K562 (cell line): ENCODE results near the gene TMEM143. TPM values are rescaled to one million over a fixed set of nuclear protein-coding genes. Genes with fewer than 3 reads are reported as not detected.
A peak's percentile ranks its signal among the peaks of the same experiment; 100 is the strongest.

Experiments used
- FOXK1 ChIP-seq: sonication (generic); formaldehyde crosslinking; IDR thresholded peaks from 2 replicates; pipeline ENCODE4 v1.8.0; 2022; ENCODE audit warnings: missing genetic modification reagents, mild to moderate bottlenecking, borderline replicate concordance
- MTF1 ChIP-seq: fragments of 250-450 bp; sonication (Bioruptor Pico); IDR thresholded peaks from 2 replicates; pipeline ENCODE4 v1.9.0; 2021; ENCODE audit warnings: moderate library complexity, mild to moderate bottlenecking, inconsistent platforms, borderline replicate concordance
- TEAD1 ChIP-seq, 2 experiments: fragments of 450-650 bp in 1 of 2; sonication (generic) in 1 of 2; formaldehyde crosslinking; IDR thresholded peaks; 2 replicates each; pipeline versions ENCODE4 v1.4.0 to v1.8.0; 2020 to 2022; ENCODE audit warnings: mild to moderate bottlenecking in 2 of 2, missing genetic modification reagents in 1 of 2
- ZNF561 ChIP-seq: fragments of 450-650 bp; formaldehyde crosslinking; conservative IDR thresholded peaks from 2 replicates; pipeline ENCODE4 v1.4.0; 2020; ENCODE audit warnings: mild to moderate bottlenecking, moderate library complexity
- polyA plus RNA-seq, 8 experiments: library from polyadenylated mRNA; depleted of rRNA in 4 of 8; stranded (reverse) in 5 of 8; unstranded in 3 of 8; fragments of >200 nt; fragmentation: Nextera tagmentation in 2 of 8; fragmentation: Illumina TruSeq in 1 of 8; extraction: Ambion mirVana in 2 of 8; extraction: Trizol in 1 of 8; gene quantifications; 2 replicates each; pipeline versions ENCODE4 v1.2.1 to v1.2.3, GENCODE V29; 2011 to 2014; ENCODE audit warnings: inconsistent platforms in 1 of 8, missing spikeins in 1 of 8
- total RNA-seq, 7 experiments: library from RNA; depleted of rRNA in 6 of 7; stranded (reverse); fragments of >200 nt in 6 of 7; fragmentation: Illumina TruSeq in 2 of 7; extraction: Trizol in 2 of 7; gene quantifications; 2 replicates each; pipeline versions ENCODE4 v1.2.1 to v1.2.3, GENCODE V29; 2011 to 2021; ENCODE audit warnings: low replicate concordance in 1 of 7
- TF ChIP-seq, protein P1 (sequence below), 2 experiments: fragments of 450-650 bp in 1 of 2; sonication (generic) in 1 of 2; formaldehyde crosslinking in 1 of 2; IDR thresholded peaks; 2 replicates each; pipeline versions ENCODE4 v1.7.1 to v1.9.0; 2016 to 2022; ENCODE audit warnings: inconsistent platforms in 1 of 2, mild to moderate bottlenecking in 1 of 2, missing genetic modification reagents in 1 of 2
- TF ChIP-seq, protein P2 (sequence below): fragments of 250-450 bp; sonication (Bioruptor Pico); IDR thresholded peaks from 2 replicates; pipeline ENCODE4 v1.5.0; 2021; ENCODE audit warnings: mild to moderate bottlenecking, borderline replicate concordance
- TF ChIP-seq, protein P3 (sequence below): IDR thresholded peaks from 3 replicates; pipeline ENCODE4 v1.6.1; 2011; ENCODE audit warnings: borderline replicate concordance, mild to moderate bottlenecking, moderate library complexity; ENCODE audit not compliant: insufficient read length; ENCODE audit errors: extremely low read depth
- TF ChIP-seq, protein P4 (sequence below): sonication (generic); formaldehyde crosslinking; IDR thresholded peaks from 2 replicates; pipeline ENCODE4 v1.8.0; 2022; ENCODE audit warnings: missing genetic modification reagents, mild to moderate bottlenecking, borderline replicate concordance

The TMEM143 gene
- total and polyA plus RNA-seq, 9 of the 15 experiments (the other 6 are each of a cell fraction or from before 2014, with no cell fraction given): 0.66 to 8.8 (median 4.3) TPM

DNA sequence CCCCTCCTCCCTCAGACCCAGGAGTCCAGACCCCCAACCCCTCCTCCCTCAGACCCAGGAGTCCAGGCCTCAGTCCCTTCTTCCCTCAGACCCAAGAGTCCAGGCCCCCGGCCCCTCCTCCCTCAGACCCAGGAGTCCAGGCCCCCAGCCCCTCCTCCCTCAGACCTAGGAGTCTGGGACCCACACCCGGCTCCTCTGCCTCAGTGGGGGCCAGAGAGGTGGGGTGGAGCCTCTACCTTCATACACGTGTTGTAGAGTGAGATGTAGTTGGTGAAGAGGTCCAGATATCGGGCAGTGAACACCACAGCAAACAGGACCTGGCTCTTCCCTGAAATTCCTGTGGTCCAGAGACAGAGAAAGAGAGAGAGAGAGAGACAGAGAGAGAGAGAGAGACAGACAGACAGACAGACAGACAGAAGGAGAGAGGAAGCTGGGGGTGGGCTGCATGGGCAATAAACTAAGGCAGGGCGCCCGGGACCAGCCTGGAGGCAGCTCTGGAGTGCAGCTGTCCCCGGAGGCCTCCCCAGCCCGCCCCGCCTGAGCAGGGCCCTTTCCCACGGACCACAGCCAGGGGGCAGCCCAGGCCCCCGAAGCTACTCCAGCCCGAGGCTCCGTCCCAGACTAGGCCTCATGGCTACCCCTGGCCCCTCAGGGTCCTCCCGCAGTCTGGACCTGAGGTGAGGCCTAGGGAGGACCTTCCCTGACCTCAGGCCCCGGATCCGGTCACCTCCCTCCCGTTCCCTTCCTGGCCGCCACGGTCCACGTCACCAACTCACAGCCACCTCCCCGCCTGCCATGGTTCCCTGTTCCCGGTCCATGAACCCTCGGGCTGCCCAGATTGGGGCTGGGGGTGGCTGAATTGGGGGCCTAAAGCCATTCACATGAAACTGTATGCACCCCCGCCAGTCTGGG lies 26.7 kb upstream of the TMEM143 start (continued):
- TF ChIP-seq, protein P1, sequence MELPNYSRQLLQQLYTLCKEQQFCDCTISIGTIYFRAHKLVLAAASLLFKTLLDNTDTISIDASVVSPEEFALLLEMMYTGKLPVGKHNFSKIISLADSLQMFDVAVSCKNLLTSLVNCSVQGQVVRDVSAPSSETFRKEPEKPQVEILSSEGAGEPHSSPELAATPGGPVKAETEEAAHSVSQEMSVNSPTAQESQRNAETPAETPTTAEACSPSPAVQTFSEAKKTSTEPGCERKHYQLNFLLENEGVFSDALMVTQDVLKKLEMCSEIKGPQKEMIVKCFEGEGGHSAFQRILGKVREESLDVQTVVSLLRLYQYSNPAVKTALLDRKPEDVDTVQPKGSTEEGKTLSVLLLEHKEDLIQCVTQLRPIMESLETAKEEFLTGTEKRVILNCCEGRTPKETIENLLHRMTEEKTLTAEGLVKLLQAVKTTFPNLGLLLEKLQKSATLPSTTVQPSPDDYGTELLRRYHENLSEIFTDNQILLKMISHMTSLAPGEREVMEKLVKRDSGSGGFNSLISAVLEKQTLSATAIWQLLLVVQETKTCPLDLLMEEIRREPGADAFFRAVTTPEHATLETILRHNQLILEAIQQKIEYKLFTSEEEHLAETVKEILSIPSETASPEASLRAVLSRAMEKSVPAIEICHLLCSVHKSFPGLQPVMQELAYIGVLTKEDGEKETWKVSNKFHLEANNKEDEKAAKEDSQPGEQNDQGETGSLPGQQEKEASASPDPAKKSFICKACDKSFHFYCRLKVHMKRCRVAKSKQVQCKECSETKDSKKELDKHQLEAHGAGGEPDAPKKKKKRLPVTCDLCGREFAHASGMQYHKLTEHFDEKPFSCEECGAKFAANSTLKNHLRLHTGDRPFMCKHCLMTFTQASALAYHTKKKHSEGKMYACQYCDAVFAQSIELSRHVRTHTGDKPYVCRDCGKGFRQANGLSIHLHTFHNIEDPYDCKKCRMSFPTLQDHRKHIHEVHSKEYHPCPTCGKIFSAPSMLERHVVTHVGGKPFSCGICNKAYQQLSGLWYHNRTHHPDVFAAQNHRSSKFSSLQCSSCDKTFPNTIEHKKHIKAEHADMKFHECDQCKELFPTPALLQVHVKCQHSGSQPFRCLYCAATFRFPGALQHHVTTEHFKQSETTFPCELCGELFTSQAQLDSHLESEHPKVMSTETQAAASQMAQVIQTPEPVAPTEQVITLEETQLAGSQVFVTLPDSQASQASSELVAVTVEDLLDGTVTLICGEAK (IDR thresholded peaks at IDR 0.05): peak; percentile 57; the same call in 1 of the 2 replicates
- TF ChIP-seq, protein P1 (CRISPR knock-in tag; IDR thresholded peaks at IDR 0.05): 0 out of 2 replicates have a peak, but pooled peaks have one; percentile 46
- TF ChIP-seq, protein P2, sequence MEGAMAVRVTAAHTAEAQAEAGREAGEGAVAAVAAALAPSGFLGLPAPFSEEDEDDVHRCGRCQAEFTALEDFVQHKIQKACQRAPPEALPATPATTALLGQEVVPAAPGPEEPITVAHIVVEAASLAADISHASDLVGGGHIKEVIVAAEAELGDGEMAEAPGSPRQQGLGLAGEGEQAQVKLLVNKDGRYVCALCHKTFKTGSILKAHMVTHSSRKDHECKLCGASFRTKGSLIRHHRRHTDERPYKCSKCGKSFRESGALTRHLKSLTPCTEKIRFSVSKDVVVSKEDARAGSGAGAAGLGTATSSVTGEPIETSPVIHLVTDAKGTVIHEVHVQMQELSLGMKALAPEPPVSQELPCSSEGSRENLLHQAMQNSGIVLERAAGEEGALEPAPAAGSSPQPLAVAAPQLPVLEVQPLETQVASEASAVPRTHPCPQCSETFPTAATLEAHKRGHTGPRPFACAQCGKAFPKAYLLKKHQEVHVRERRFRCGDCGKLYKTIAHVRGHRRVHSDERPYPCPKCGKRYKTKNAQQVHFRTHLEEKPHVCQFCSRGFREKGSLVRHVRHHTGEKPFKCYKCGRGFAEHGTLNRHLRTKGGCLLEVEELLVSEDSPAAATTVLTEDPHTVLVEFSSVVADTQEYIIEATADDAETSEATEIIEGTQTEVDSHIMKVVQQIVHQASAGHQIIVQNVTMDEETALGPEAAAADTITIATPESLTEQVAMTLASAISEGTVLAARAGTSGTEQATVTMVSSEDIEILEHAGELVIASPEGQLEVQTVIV: no peak
- TF ChIP-seq ZNF561 (CRISPR knock-in tag) (no peak), FOXK1 (CRISPR knock-in tag) (peak; percentile 94; the same call in 1 of the 2 replicates), MTF1 (CRISPR knock-in tag) (no peak), TEAD1 (CRISPR knock-in tag; IDR thresholded peaks at IDR 0.05) (peak in 1 of 2 experiments; percentile 72; a peak in 1 of 4 replicates)
- TF ChIP-seq, protein P3, sequence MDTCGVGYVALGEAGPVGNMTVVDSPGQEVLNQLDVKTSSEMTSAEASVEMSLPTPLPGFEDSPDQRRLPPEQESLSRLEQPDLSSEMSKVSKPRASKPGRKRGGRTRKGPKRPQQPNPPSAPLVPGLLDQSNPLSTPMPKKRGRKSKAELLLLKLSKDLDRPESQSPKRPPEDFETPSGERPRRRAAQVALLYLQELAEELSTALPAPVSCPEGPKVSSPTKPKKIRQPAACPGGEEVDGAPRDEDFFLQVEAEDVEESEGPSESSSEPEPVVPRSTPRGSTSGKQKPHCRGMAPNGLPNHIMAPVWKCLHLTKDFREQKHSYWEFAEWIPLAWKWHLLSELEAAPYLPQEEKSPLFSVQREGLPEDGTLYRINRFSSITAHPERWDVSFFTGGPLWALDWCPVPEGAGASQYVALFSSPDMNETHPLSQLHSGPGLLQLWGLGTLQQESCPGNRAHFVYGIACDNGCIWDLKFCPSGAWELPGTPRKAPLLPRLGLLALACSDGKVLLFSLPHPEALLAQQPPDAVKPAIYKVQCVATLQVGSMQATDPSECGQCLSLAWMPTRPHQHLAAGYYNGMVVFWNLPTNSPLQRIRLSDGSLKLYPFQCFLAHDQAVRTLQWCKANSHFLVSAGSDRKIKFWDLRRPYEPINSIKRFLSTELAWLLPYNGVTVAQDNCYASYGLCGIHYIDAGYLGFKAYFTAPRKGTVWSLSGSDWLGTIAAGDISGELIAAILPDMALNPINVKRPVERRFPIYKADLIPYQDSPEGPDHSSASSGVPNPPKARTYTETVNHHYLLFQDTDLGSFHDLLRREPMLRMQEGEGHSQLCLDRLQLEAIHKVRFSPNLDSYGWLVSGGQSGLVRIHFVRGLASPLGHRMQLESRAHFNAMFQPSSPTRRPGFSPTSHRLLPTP: no peak
- TF ChIP-seq, protein P4, sequence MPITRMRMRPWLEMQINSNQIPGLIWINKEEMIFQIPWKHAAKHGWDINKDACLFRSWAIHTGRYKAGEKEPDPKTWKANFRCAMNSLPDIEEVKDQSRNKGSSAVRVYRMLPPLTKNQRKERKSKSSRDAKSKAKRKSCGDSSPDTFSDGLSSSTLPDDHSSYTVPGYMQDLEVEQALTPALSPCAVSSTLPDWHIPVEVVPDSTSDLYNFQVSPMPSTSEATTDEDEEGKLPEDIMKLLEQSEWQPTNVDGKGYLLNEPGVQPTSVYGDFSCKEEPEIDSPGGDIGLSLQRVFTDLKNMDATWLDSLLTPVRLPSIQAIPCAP (CRISPR knock-in tag): peak; percentile 85; the same call in 1 of the 2 replicates
